ENCODE data around the gene SEPTIN12. TPM values are rescaled to one million over a fixed set of nuclear protein-coding genes. Genes with fewer than 3 reads are reported as not detected.

SEPTIN12 gene
- total and polyA plus RNA-seq, 2 of the 4 experiments (the other 2 are of a cell fraction) = not detected

GRCh38 chr16:4753227-4753626, 34.9 kb downstream of the SEPTIN12 start:
- CTCF ChIA-PET = no interaction called here
- intact Hi-C loops (cut with micrococcal nuclease) (no loop called here), in situ Hi-C loops (cut with MboI; ENCODE audit: low sequenced_read_pairs) (no loop called here), dilution Hi-C loops (cut with HindIII; ENCODE audit: low sequenced_read_pairs, unreplicated experiment) (no loop called here)
- Histone ChIP-seq H3K9ac (ENCODE audit: low read depth, low read length) (no peak overlapping the region), H2BK120ac (ENCODE audit: low read depth, low read length) (no peak overlapping the region), H2BK20ac (ENCODE audit: low read depth, low read length) (no peak overlapping the region), H3K4me2 (ENCODE audit: low read depth, low read length) (no peak overlapping the region), H2AK5ac (ENCODE audit: low read depth, low read length) (no peak overlapping the region), H3K4me3 (ENCODE audit: insufficient read depth, low read depth, low read length) (no peak overlapping the region), H2BK15ac (ENCODE audit: low read depth, low read length) (no peak overlapping the region), H3K27ac (ENCODE audit: insufficient read depth, low read length) (no peak overlapping the region), H4K20me1 (ENCODE audit: insufficient read depth, low read length) (peaks cover 5% of the 10 kb centered on the region; the same call in 1 of the 2 replicates), H4K5ac (ENCODE audit: low read depth, low read length) (no peak overlapping the region), H2AFZ (replicated peaks; ENCODE audit: low read length, poor library complexity) (no peak overlapping the region), H4K8ac (ENCODE audit: low read depth in 2 of 2, low read length in 2 of 2) (no peak overlapping the region), H3K9me3 (ENCODE audit: control insufficient read depth, insufficient read depth, low read length) (peaks cover 4% of the 10 kb centered on the region), H2AK9ac (replicated peaks; ENCODE audit: low read depth, low read length, poor library complexity) (no peak overlapping the region), H3K36me3 (ENCODE audit: control insufficient read depth, insufficient read depth, low read length) (peaks cover 52% of the 10 kb centered on the region), H3K9me1 (ENCODE audit: insufficient read depth, low read length) (no peaks in the 10 kb centered on the region), H3K79me1 (ENCODE audit: low read depth in 1 of 2, low read length in 2 of 2) (peaks cover 6 to 9% of the 10 kb centered on the region in 2 experiments; a peak in 3 of 4 replicates), H3K4me1 (ENCODE audit: control insufficient read depth, insufficient read depth, low read length) (no peaks in the 10 kb centered on the region), H2BK5ac (ENCODE audit: low read depth, low read length, poor library complexity, severe bottlenecking) (no peak overlapping the region), H3K4ac (ENCODE audit: low read depth, low read length) (no peak overlapping the region), H3K56ac (ENCODE audit: extremely low read depth, insufficient read depth, low read length) (no peak overlapping the region), H3K23ac (ENCODE audit: low read depth, low read length) (no peak overlapping the region), H3K14ac (replicated peaks; ENCODE audit: low read depth, low read length) (no peak overlapping the region), H4K91ac (ENCODE audit: insufficient read depth, low read depth, low read length) (no peak overlapping the region), H3K27me3 (ENCODE audit: control insufficient read depth, insufficient read depth, low read length) (no peaks in the 10 kb centered on the region), H3K18ac (ENCODE audit: low read depth, low read length) (no peak overlapping the region)
- no peak for TF ChIP-seq POLR2A (IDR thresholded peaks at IDR 0.05; ENCODE audit: low read depth, low read length)
- TF ChIP-seq NFE2L2 (IDR thresholded peaks at IDR 0.05; ENCODE audit: low read depth, low read length) = no peak
- TF ChIP-seq CTCF (conservative IDR thresholded peaks at IDR 0.05; ENCODE audit: low read depth, low read length) = no peak
- no peak for TF ChIP-seq MXI1 (IDR thresholded peaks at IDR 0.05; ENCODE audit: borderline replicate concordance, low read depth, low read length)
- no peak for TF ChIP-seq ELK1 (IDR thresholded peaks at IDR 0.05; ENCODE audit: borderline replicate concordance, low read depth, low read length)
- no peak for TF ChIP-seq RFX5 (IDR thresholded peaks at IDR 0.05; ENCODE audit: low read depth, low read length)
- no peak for TF ChIP-seq CHD1 (IDR thresholded peaks at IDR 0.05; ENCODE audit: low read depth, low read length)
- TF ChIP-seq RCOR1 (IDR thresholded peaks at IDR 0.05; ENCODE audit: insufficient replicate concordance, low read length) = no peak
- no peak for TF ChIP-seq USF2 (IDR thresholded peaks at IDR 0.05; ENCODE audit: low read depth, low read length)
- TF ChIP-seq BHLHE40 (IDR thresholded peaks at IDR 0.05; ENCODE audit: low read depth, low read length) = no peak
- no peak for TF ChIP-seq FOS (IDR thresholded peaks at IDR 0.05; ENCODE audit: low read depth, low read length)
- TF ChIP-seq RAD21 (IDR thresholded peaks at IDR 0.05; ENCODE audit: low read length) = no peak
- TF ChIP-seq CEBPB (IDR thresholded peaks at IDR 0.05; ENCODE audit: low read depth, low read length) = no peak
- TF ChIP-seq MAFK (IDR thresholded peaks at IDR 0.05; ENCODE audit: low read depth, low read length) = no peak
- no peak for TF ChIP-seq MAZ (IDR thresholded peaks at IDR 0.05; ENCODE audit: borderline replicate concordance, low read depth, low read length)
- TF ChIP-seq SMC3 (IDR thresholded peaks at IDR 0.05; ENCODE audit: low read depth, low read length) = no peak
- BruUV-seq (replicated peaks) = no TSS peak
- 93% methylated on average over 3 of the region's 11 CpGs; no CpG with 5 or more reads in 1 of the 2 experiments for WGBS, 2 experiments (ENCODE audit: extremely low coverage in 2 of 2, insufficient read length in 1 of 2)
- DNase-seq = no peak
- POLR2A ChIA-PET (ENCODE audit: unreplicated experiment) = no interaction called here
- ATAC-seq (ENCODE audit: low read depth) = no peak

All from IMR-90 (cell line).